ENCODE data around the gene SGCD.
"Not testable (repeated sequence)": the region's sequence is repeated elsewhere in the genome, so short reads cannot be mapped to it uniquely, and the experiment has no call there.

SGCD gene

DNA sequence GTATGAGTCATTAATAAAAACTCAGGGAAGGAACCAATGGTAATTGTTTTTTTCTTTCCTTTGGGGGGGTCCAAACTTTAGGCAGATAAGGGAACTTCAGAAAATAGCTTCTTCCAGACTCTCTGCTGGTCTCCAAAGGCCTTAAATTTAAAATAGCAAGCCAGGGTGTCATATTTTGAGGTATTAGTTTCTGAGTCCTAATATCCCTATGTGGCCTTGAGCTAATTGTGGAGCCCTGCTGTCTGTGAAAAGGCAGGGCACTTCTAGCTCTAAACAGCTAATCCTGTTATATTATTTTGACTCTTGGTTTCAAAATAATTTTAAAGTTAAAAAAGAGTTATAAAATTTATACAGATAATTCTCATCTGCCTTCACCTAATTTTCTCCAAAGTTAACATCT, 327.5 kb downstream of the SGCD start:
- TF ChIP-seq, protein P1, sequence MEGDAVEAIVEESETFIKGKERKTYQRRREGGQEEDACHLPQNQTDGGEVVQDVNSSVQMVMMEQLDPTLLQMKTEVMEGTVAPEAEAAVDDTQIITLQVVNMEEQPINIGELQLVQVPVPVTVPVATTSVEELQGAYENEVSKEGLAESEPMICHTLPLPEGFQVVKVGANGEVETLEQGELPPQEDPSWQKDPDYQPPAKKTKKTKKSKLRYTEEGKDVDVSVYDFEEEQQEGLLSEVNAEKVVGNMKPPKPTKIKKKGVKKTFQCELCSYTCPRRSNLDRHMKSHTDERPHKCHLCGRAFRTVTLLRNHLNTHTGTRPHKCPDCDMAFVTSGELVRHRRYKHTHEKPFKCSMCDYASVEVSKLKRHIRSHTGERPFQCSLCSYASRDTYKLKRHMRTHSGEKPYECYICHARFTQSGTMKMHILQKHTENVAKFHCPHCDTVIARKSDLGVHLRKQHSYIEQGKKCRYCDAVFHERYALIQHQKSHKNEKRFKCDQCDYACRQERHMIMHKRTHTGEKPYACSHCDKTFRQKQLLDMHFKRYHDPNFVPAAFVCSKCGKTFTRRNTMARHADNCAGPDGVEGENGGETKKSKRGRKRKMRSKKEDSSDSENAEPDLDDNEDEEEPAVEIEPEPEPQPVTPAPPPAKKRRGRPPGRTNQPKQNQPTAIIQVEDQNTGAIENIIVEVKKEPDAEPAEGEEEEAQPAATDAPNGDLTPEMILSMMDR (IDR thresholded peaks at IDR 0.05; ENCODE audit: extremely low read depth, insufficient read depth, missing control alignments) = no peak
- no peak for DNase-seq (ENCODE audit: low spot score)
- in situ Hi-C loops (cut with MboI; ENCODE audit: low pct_unique_long_range_greater_than_20kb, low sequenced_read_pairs, unreplicated experiment) = no loop called here

DNA sequence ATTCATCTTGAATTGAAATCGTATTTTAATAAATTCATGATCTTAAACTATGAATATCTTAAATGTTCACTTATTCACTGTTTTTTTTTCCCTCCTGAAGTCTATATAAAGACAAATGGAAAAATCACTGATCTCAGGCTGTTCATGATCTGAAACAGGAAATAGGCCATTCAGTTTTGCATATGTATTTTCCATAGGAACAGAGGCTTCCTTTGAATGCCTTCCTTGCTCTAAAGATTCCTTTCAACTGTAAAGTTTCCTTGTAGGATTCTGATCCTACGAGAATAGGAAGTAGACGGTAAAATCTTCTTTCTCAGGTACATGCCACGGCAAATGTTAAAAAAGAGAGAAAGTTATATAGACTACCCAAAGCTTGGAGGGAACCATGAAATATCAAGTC, 328.8 kb downstream of the SGCD start:
- no peak for DNase-seq (ENCODE audit: low spot score)
- in situ Hi-C loops (cut with MboI; ENCODE audit: low pct_unique_long_range_greater_than_20kb, low sequenced_read_pairs, unreplicated experiment) = no loop called here
- TF ChIP-seq, protein P1 (IDR thresholded peaks at IDR 0.05; ENCODE audit: extremely low read depth, insufficient read depth, missing control alignments) = no peak

DNA sequence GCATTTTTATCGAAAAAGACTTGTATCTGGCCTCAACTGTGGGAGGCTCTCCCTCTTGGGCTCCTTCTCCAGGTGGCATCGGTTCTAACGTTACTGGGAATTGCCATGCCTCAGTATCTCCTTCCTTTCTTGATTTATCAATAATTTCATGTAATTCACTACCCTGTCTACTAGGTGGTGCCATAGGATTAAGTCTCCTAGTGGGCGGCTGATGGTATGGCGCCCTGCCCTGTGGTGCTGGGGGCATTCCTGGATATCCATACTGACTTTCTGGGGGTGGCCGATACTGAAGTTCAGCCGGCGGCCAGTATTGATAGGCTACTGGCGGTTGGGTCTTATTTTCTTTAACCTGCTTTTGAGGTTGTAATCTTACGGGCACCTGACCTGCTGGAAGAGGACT, 337.9 kb downstream of the SGCD start:
- in situ Hi-C loops (cut with MboI; ENCODE audit: low pct_unique_long_range_greater_than_20kb, low sequenced_read_pairs, unreplicated experiment); DNase-seq (ENCODE audit: low spot score): not testable (repeated sequence)

DNA sequence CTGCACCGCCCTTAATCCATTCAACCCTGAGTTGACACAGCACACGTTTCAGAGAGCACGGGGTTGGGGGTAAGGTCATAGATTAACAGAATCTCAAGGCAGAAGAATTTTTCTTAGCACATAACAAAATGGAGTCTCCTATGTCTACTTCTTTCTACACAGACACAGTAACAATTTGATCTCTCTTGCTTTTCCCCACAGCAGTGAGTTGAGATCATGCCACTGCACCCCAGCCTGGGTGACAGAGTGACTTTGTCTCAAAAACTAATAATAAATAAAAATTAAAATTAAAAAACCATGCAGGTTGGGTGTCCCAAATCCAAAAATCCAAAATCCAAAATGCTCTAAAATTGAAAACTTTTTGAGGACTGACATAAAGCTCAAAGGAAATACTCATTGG, 339.7 kb downstream of the SGCD start:
- in situ Hi-C loops (cut with MboI; ENCODE audit: low pct_unique_long_range_greater_than_20kb, low sequenced_read_pairs, unreplicated experiment); DNase-seq (ENCODE audit: low spot score): not testable (repeated sequence)

DNA sequence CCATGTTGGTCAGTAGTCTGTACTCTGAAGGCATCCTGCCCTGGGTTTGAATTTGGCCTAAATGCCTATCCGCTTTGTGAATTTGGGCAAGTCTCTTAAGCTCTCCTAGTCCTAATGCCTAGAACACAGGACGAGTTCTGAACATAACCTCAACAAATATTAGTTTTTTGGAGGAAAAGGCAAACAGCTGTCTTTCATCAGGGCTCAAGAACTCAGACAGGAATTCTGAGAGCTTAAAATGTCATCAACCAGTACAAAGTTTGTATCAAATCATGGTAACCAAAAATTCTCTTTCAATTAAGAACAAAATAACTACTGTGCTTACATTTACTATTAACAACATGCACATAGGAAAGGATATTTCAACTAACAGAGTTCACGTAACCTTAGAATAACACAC, 340.7 kb downstream of the SGCD start:
- TF ChIP-seq, protein P1 (IDR thresholded peaks at IDR 0.05; ENCODE audit: extremely low read depth, insufficient read depth, missing control alignments) = no peak
- in situ Hi-C loops (cut with MboI; ENCODE audit: low pct_unique_long_range_greater_than_20kb, low sequenced_read_pairs, unreplicated experiment) = no loop called here
- DNase-seq (ENCODE audit: low spot score) = no peak

DNA sequence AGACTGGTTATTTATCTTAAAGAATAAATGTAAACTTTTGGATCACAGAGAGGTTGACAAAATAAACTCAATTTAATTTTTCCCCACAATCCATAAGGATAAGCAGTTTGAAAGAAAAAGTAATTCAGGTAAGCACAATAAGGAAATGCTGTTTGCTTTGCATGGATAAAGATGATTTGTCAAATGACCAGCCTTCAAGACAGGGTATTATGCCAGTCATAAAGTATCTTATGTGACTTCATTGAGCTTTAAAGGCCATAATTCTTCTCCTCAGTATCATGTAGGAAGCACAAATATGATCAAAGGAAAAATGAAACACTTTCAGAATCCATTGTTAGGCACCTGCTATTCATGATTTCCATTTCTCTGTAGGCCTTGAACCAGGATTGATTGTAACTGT, 342.5 kb downstream of the SGCD start:
- TF ChIP-seq, protein P1 (IDR thresholded peaks at IDR 0.05; ENCODE audit: extremely low read depth, insufficient read depth, missing control alignments) = no peak
- in situ Hi-C loops (cut with MboI; ENCODE audit: low pct_unique_long_range_greater_than_20kb, low sequenced_read_pairs, unreplicated experiment) = no loop called here
- DNase-seq (ENCODE audit: low spot score) = no peak

DNA sequence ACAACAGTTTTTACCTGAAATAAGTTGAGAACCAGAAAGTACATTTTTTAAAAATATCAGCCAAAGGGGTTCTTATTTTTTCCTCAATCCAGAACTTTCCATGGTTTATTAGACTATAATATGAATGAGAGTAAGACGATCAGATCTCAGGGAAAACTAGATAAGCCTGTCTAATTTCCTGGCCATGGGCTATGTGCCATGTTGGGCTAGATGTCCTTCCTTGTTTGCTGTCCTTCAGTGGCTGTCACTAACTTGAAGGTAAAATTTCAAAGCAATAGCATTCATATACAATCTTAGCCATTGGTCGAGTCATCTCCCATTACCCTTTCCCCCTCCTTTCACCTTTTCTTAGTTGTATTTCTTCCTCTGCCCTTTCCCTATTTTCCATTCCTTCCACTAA, 343.7 kb downstream of the SGCD start:
- no peak for DNase-seq (ENCODE audit: low spot score)
- TF ChIP-seq, protein P1 (IDR thresholded peaks at IDR 0.05; ENCODE audit: extremely low read depth, insufficient read depth, missing control alignments) = no peak
- in situ Hi-C loops (cut with MboI; ENCODE audit: low pct_unique_long_range_greater_than_20kb, low sequenced_read_pairs, unreplicated experiment) = no loop called here

DNA sequence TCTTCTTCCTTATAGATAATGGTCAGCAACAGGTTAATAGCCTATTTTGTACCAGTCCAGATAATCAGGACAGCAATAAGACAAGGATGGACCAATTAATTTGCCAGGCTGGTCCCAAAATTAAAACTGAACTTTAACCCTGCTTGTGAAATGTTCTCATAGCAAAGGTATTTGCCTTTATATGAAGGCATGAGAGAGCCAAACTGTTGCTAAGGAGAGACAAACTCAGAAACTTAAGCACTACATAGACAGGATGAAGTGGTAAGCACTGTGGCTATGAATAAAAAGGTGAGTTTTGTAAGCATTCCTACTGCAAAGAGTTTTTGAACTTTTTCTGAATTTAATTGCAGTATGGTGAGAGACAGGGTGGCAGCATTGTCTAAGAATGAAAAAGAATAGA, 348.4 kb downstream of the SGCD start:
- in situ Hi-C loops (cut with MboI; ENCODE audit: low pct_unique_long_range_greater_than_20kb, low sequenced_read_pairs, unreplicated experiment) = no loop called here

More for the DNA sequence above, 348.4 kb downstream of the SGCD start:
- TF ChIP-seq, protein P1 (IDR thresholded peaks at IDR 0.05; ENCODE audit: extremely low read depth, insufficient read depth, missing control alignments) = no peak
- DNase-seq (ENCODE audit: low spot score) = no peak
